A549 (cell line): Measurements from ENCODE around the gene ATP2A3. TPM values are rescaled to one million over a fixed set of nuclear protein-coding genes. Genes with fewer than 3 reads are reported as not detected.

ENCODE experiments used
- ATAC-seq, 2 experiments: fragments of 200-7000 bp in 1 of 2; fragments of >200 bp in 1 of 2; cut with Nextera tagmentation in 1 of 2; cut with Tn5 transposase in 1 of 2; 3 replicates each; pipeline versions ENCODE4 v1.8.0 to v1.9.1; 2018 to 2020; ENCODE audit warnings: mild to moderate bottlenecking in 1 of 2, moderate library complexity in 1 of 2
- CTCF ChIA-PET: fragments of 300-600 bp; sonication (Branson Sonifier 250); formaldehyde crosslinking; extraction: SDS; loops from one replicate; lab custom pipeline; 2021; ENCODE audit warnings: antibody characterized with exemption, inconsistent platforms; lab: Yijun Ruan, JAX
- POLR2A ChIA-PET: fragments of 350-600 bp; formaldehyde crosslinking; extraction: SDS; loops from one replicate; lab custom pipeline; 2021; ENCODE audit warnings: antibody characterized with exemption, inconsistent platforms; lab: Yijun Ruan, JAX
- DNase-seq, 2 experiments: peaks; one replicate each; pipeline versions ENCODE4 v3.0.0 to v3.0.0-alpha.2; 2011 to 2016; ENCODE audit warnings: low read depth in 1 of 2, low spot score in 1 of 2
- FAIRE-seq: peaks from 2 replicates; lab custom pipeline; 2011; peaks lifted over from hg19 to GRCh38; lab: Jason Lieb, UNC
- H3K27ac ChIP-seq, 2 experiments: fragments of >200 bp; sonication (Bioruptor Twin); formaldehyde crosslinking; 3 replicates each; pipeline ENCODE4 v1.5.1; 2016 to 2017
- H3K4me1 ChIP-seq: fragments of >200 bp; sonication (Bioruptor Twin); formaldehyde crosslinking; 3 replicates; pipeline ENCODE4 v1.6.1; 2016
- H3K4me2 ChIP-seq: fragments of >200 bp; sonication (Bioruptor Twin); formaldehyde crosslinking; 3 replicates; pipeline ENCODE4 v1.6.1; 2016
- H3K4me3 ChIP-seq: fragments of >200 bp; sonication (Bioruptor Twin); formaldehyde crosslinking; 3 replicates; pipeline ENCODE4 v1.5.1; 2016
- H3K9me3 ChIP-seq: fragments of >200 bp; sonication (Bioruptor Twin); formaldehyde crosslinking; 3 replicates; pipeline ENCODE4 v1.6.1; 2016
- CBX2 ChIP-seq: fragments of 200-600 bp; sonication (generic); IDR thresholded peaks from 2 replicates; pipeline ENCODE4 v1.6.1; 2016; ENCODE audit warnings: low read depth, mild to moderate bottlenecking, borderline replicate concordance
- CEBPB ChIP-seq, 2 experiments: fragments of >200 bp in 1 of 2; sonication (Bioruptor Twin) in 1 of 2; formaldehyde crosslinking in 1 of 2; IDR thresholded peaks; 2 replicates each; pipeline ENCODE4 v1.6.1; 2012 to 2016
- CTCF ChIP-seq: fragments of >200 bp; sonication (Bioruptor Twin); formaldehyde crosslinking; IDR thresholded peaks from 3 replicates; pipeline ENCODE4 v1.5.1; 2016
- EHF ChIP-seq: fragments of 250-450 bp; sonication (Bioruptor Pico); IDR thresholded peaks from 2 replicates; pipeline ENCODE4 v1.5.0; 2020; ENCODE audit warnings: mild to moderate bottlenecking
- EHMT2 ChIP-seq: fragments of 200-600 bp; sonication (generic); IDR thresholded peaks from 2 replicates; pipeline ENCODE4 v1.6.1; 2016; ENCODE audit warnings: antibody characterized with exemption, low read depth, mild to moderate bottlenecking, moderate library complexity
- ESRRA ChIP-seq: fragments of 150-350 bp; IDR thresholded peaks from 2 replicates; pipeline ENCODE4 v1.6.1; 2014; ENCODE audit warnings: mild to moderate bottlenecking, low read length, borderline replicate concordance
- HES2 ChIP-seq: fragments of >200 bp; sonication (Bioruptor Twin); formaldehyde crosslinking; IDR thresholded peaks from 2 replicates; pipeline ENCODE4 v1.6.1; 2016
- HOXA7 ChIP-seq: fragments of 250-450 bp; sonication (Bioruptor Pico); IDR thresholded peaks from 2 replicates; pipeline ENCODE4 v1.5.0; 2020; ENCODE audit warnings: mild to moderate bottlenecking, moderate library complexity
- JUNB ChIP-seq: fragments of >200 bp; sonication (Bioruptor Twin); formaldehyde crosslinking; IDR thresholded peaks from 2 replicates; pipeline ENCODE4 v1.6.1; 2016
- KDM1A ChIP-seq: fragments of 200-600 bp; sonication (generic); IDR thresholded peaks from 2 replicates; pipeline ENCODE4 v1.6.1; 2016; ENCODE audit warnings: low read depth, mild to moderate bottlenecking
- MAFK ChIP-seq: fragments of 450-650 bp; IDR thresholded peaks from 2 replicates; pipeline ENCODE4 v1.6.1; 2014; ENCODE audit not compliant: partially characterized antibody
- MYC ChIP-seq: IDR thresholded peaks from 2 replicates; pipeline ENCODE4 v1.6.1; 2012; ENCODE audit warnings: mild to moderate bottlenecking, inconsistent platforms, low read length, improper control_type of control experiment, borderline replicate concordance
- NR3C1 ChIP-seq: fragments of >200 bp; sonication (Bioruptor Twin); formaldehyde crosslinking; IDR thresholded peaks from 3 replicates; pipeline ENCODE4 v1.6.1; 2017
- PHF8 ChIP-seq: fragments of 200-600 bp; sonication (generic); IDR thresholded peaks from 2 replicates; pipeline ENCODE4 v1.6.1; 2016; ENCODE audit warnings: low read depth, mild to moderate bottlenecking, antibody characterized with exemption, moderate library complexity, borderline replicate concordance
- RARB ChIP-seq: fragments of 250-450 bp; sonication (Bioruptor Pico); IDR thresholded peaks from 2 replicates; pipeline ENCODE4 v1.8.0; 2021; ENCODE audit warnings: mild to moderate bottlenecking, moderate library complexity
- RNF2 ChIP-seq: fragments of 200-600 bp; sonication (generic); IDR thresholded peaks from 2 replicates; pipeline ENCODE4 v1.6.1; 2016; ENCODE audit warnings: low read depth, mild to moderate bottlenecking, antibody characterized with exemption, moderate library complexity, borderline replicate concordance
- SMC3 ChIP-seq: fragments of >200 bp; sonication (Bioruptor Twin); formaldehyde crosslinking; IDR thresholded peaks from 3 replicates; pipeline ENCODE4 v1.6.1; 2018; ENCODE audit warnings: inconsistent platforms
- SREBF2 ChIP-seq: fragments of 450-650 bp; IDR thresholded peaks from 2 replicates; pipeline ENCODE4 v1.6.1; 2014; ENCODE audit warnings: mild to moderate bottlenecking, moderate library complexity
- TP53 ChIP-seq: fragments of 250-450 bp; sonication (Bioruptor Pico); IDR thresholded peaks from 2 replicates; pipeline ENCODE4 v1.5.0; 2021; ENCODE audit warnings: mild to moderate bottlenecking, moderate library complexity
- ZC3H11A ChIP-seq: fragments of 450-650 bp; IDR thresholded peaks from 2 replicates; pipeline ENCODE4 v1.6.1; 2014; ENCODE audit warnings: antibody characterized with exemption, mild to moderate bottlenecking
- ZFP36 ChIP-seq: fragments of 450-650 bp; IDR thresholded peaks from 2 replicates; pipeline ENCODE4 v1.6.1; 2014; ENCODE audit warnings: borderline replicate concordance; ENCODE audit not compliant: partially characterized antibody
- ZNF302 ChIP-seq: fragments of 250-450 bp; sonication (Bioruptor Pico); IDR thresholded peaks from 2 replicates; pipeline ENCODE4 v1.9.0; 2021; ENCODE audit warnings: inconsistent platforms, mild to moderate bottlenecking, moderate library complexity
- WGBS: methylation state at CpG from one replicate; pipeline ENCODE4 v1.1.6; 2017; ENCODE audit errors: missing lambda C conversion rate; 5-methylcytosine and 5-hydroxymethylcytosine counted together
- polyA plus RNA-seq, 4 experiments: library from polyadenylated mRNA; depleted of rRNA in 3 of 4; stranded (reverse); fragments of >200 nt; fragmentation: RNase III in 1 of 4; extraction: RNeasy Plus Mini Kit Qiagen cat#74134 plus additional on column Dnase treatment in 1 of 4; gene quantifications; 2 replicates in 3 of 4; 3 replicates in 1 of 4; pipeline ENCODE4 v1.2.3, GENCODE V29; 2011 to 2017
- TF ChIP-seq, protein P1 (sequence below): IDR thresholded peaks from 2 replicates; pipeline ENCODE4 v1.6.1; 2012
- TF ChIP-seq, protein P2 (sequence below): fragments of 450-650 bp; IDR thresholded peaks from 2 replicates; pipeline ENCODE4 v1.6.1; 2014; ENCODE audit warnings: antibody characterized with exemption
- TF ChIP-seq, protein P3 (sequence below): IDR thresholded peaks from 2 replicates; pipeline ENCODE4 v1.6.1; 2012; ENCODE audit warnings: low read depth, borderline replicate concordance
- TF ChIP-seq, protein P4 (sequence below): fragments of 200-600 bp; sonication (generic); IDR thresholded peaks from 2 replicates; pipeline ENCODE4 v1.6.1; 2016; ENCODE audit warnings: antibody characterized with exemption, mild to moderate bottlenecking, moderate library complexity

Gene ATP2A3
- polyA plus RNA-seq, 2 of the 4 experiments (the other 2 are of a cell fraction): 3.1 to 5.5 TPM

GRCh38 chr17:3913531-3914311 lies 50.5 kb downstream of the ATP2A3 start (continued):
- TF ChIP-seq KDM1A: no peak

DNA sequence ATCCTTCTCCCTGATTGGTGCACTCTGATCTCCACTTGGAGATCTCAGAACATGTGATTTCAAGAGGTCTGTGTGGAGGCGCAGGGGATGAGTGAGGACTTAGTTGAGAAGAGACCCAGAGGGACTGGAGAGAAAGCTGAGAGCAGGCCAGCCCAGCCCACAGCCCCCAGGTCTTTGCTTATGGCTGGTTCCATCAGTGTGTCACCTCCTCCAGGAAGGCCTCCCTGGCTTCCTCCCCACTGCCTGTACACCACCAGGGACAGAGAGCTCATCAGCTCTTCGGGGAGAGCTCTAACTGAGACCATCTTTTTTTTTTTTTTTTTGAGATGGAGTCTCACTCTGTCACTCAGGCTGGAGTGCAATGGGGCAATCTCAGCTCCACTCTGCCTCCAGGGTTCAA lies 51.4 kb downstream of the ATP2A3 start:
- Histone ChIP-seq H3K9me3 (no peaks in the 10 kb centered on the region), H3K27ac (no peak overlapping the region), H3K4me1 (peaks cover 21% of the 10 kb centered on the region; the same call in 2 of the 3 replicates), H3K4me2 (no peak overlapping the region), H3K4me3 (no peak overlapping the region)
- DNase-seq: no peak
- no peak for FAIRE-seq
- ChIA-PET CTCF (interaction anchor here (1.0 to 13.0 kb wide), 46 partner anchors 12 to 516 kb away, joined by 3 to 256 read pairs (median 12); partner anchors contain the start of genes ATP2A3, CAMKK1 and NCBP3), POLR2A (interaction anchor here (0.6 kb wide), 1 partner anchor 111 kb away, joined by 8 read pairs; no protein-coding TSS in a partner anchor)
- ATAC-seq: no peak
- 88% methylated on average over 2 of the region's 2 CpGs for WGBS
- TF ChIP-seq MAFK (no peak), RARB (CRISPR knock-in tag) (no peak), NR3C1 (no peak), PHF8 (no peak), ZFP36 (peak; percentile 75), HOXA7 (no peak), CBX2 (no peak)

GRCh38 chr17:3911271-3912053 lies 52.8 kb downstream of the ATP2A3 start:
- ATAC-seq (no peak), FAIRE-seq (no peak)
- ChIA-PET POLR2A (no interaction called here), CTCF (interaction anchor here (1.2 to 13.0 kb wide), 10 partner anchors 11 to 174 kb away, joined by 3 to 256 read pairs (median 60); partner anchors contain the start of genes CAMKK1 and NCBP3)
- Histone ChIP-seq H3K4me1 (peaks cover 9% of the 10 kb centered on the region; the same call in 1 of the 3 replicates), H3K4me2 (no peak overlapping the region), H3K9me3 (no peaks in the 10 kb centered on the region), H3K4me3 (no peak overlapping the region)
- WGBS: 78% methylated on average over 28 of the region's 30 CpGs
- TF ChIP-seq ESRRA: no peak
- TF ChIP-seq MYC: no peak
- no peak for TF ChIP-seq CEBPB (IDR thresholded peaks at IDR 0.05)
- TF ChIP-seq, protein P1, sequence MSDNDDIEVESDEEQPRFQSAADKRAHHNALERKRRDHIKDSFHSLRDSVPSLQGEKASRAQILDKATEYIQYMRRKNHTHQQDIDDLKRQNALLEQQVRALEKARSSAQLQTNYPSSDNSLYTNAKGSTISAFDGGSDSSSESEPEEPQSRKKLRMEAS: no peak
- TF ChIP-seq, protein P2, sequence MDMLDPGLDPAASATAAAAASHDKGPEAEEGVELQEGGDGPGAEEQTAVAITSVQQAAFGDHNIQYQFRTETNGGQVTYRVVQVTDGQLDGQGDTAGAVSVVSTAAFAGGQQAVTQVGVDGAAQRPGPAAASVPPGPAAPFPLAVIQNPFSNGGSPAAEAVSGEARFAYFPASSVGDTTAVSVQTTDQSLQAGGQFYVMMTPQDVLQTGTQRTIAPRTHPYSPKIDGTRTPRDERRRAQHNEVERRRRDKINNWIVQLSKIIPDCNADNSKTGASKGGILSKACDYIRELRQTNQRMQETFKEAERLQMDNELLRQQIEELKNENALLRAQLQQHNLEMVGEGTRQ: no peak
- no peak for TF ChIP-seq SREBF2
- no peak for TF ChIP-seq KDM1A
- TF ChIP-seq SMC3: no peak
- no peak for TF ChIP-seq ZC3H11A
- TF ChIP-seq RNF2: no peak
- TF ChIP-seq, protein P3, sequence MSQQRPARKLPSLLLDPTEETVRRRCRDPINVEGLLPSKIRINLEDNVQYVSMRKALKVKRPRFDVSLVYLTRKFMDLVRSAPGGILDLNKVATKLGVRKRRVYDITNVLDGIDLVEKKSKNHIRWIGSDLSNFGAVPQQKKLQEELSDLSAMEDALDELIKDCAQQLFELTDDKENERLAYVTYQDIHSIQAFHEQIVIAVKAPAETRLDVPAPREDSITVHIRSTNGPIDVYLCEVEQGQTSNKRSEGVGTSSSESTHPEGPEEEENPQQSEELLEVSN: no peak
- no peak for TF ChIP-seq JUNB
- no peak for TF ChIP-seq ZNF302 (CRISPR knock-in tag)
- no peak for TF ChIP-seq NR3C1
- no peak for TF ChIP-seq CTCF
- TF ChIP-seq TP53: no peak
- TF ChIP-seq, protein P4, sequence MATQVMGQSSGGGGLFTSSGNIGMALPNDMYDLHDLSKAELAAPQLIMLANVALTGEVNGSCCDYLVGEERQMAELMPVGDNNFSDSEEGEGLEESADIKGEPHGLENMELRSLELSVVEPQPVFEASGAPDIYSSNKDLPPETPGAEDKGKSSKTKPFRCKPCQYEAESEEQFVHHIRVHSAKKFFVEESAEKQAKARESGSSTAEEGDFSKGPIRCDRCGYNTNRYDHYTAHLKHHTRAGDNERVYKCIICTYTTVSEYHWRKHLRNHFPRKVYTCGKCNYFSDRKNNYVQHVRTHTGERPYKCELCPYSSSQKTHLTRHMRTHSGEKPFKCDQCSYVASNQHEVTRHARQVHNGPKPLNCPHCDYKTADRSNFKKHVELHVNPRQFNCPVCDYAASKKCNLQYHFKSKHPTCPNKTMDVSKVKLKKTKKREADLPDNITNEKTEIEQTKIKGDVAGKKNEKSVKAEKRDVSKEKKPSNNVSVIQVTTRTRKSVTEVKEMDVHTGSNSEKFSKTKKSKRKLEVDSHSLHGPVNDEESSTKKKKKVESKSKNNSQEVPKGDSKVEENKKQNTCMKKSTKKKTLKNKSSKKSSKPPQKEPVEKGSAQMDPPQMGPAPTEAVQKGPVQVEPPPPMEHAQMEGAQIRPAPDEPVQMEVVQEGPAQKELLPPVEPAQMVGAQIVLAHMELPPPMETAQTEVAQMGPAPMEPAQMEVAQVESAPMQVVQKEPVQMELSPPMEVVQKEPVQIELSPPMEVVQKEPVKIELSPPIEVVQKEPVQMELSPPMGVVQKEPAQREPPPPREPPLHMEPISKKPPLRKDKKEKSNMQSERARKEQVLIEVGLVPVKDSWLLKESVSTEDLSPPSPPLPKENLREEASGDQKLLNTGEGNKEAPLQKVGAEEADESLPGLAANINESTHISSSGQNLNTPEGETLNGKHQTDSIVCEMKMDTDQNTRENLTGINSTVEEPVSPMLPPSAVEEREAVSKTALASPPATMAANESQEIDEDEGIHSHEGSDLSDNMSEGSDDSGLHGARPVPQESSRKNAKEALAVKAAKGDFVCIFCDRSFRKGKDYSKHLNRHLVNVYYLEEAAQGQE: no peak
- no peak for TF ChIP-seq HES2
- no peak for TF ChIP-seq EHMT2
- no peak for TF ChIP-seq EHF (CRISPR knock-in tag)
- TF ChIP-seq, all 56 proteins: peak for 0
- no peak overlapping the region for H3K27ac ChIP-seq
- no peak for DNase-seq
